Suprapubic skin (tissue), 4 donors: Measurements from ENCODE around the gene ZBTB48.

Experiments used
- EP300 ChIP-seq: sonication (generic); formaldehyde crosslinking; IDR thresholded peaks from one replicate; pipeline ENCODE4 v1.6.1; 2017; ENCODE audit warnings: antibody characterized with exemption
- POLR2AphosphoS5 ChIP-seq, 3 donors: sonication (generic); formaldehyde crosslinking; IDR thresholded peaks; one replicate each; pipeline ENCODE4 v1.6.1; 2017; ENCODE audit warnings: antibody characterized with exemption in 3 of 3
- TF ChIP-seq, protein P1 (sequence below), 2 donors: fragments of 200-600 bp in 1 of 2; fragments of 450-650 bp in 1 of 2; sonication (generic) in 1 of 2; IDR thresholded peaks; one replicate each; pipeline ENCODE4 v1.5.1; 2016 to 2019; ENCODE audit warnings: antibody characterized with exemption in 2 of 2, mild to moderate bottlenecking in 1 of 2, moderate library complexity in 1 of 2

DNA sequence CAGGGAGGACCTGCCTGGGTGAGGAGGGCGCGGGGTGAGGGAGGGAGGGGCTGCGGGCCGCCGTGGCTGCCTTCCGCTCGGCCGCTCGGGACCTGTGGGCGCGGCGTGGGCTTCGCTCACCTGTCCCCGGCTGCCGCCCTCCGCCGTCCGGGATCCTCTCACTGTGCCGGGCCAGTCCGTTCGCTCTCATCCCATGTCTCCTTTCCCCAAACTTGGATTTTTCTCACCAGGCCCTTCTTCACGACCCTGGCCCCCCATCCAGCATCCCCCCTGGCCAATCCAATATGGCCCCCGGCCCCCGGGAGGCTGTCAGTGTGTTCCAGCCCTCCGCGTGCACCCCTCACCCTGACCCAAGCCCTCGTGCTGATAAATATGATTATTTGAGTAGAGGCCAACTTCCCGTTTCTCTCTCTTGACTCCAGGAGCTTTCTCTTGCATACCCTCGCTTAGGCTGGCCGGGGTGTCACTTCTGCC is 362 bp downstream of the ZBTB48 start:
- no peak for TF ChIP-seq EP300
- TF ChIP-seq, protein P1, sequence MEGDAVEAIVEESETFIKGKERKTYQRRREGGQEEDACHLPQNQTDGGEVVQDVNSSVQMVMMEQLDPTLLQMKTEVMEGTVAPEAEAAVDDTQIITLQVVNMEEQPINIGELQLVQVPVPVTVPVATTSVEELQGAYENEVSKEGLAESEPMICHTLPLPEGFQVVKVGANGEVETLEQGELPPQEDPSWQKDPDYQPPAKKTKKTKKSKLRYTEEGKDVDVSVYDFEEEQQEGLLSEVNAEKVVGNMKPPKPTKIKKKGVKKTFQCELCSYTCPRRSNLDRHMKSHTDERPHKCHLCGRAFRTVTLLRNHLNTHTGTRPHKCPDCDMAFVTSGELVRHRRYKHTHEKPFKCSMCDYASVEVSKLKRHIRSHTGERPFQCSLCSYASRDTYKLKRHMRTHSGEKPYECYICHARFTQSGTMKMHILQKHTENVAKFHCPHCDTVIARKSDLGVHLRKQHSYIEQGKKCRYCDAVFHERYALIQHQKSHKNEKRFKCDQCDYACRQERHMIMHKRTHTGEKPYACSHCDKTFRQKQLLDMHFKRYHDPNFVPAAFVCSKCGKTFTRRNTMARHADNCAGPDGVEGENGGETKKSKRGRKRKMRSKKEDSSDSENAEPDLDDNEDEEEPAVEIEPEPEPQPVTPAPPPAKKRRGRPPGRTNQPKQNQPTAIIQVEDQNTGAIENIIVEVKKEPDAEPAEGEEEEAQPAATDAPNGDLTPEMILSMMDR (IDR thresholded peaks at IDR 0.05), result no peak
- TF ChIP-seq POLR2AphosphoS5 (IDR thresholded peaks at IDR 0.05), result no peak
